ENCODE measurements around the gene SLIT3.

DNA sequence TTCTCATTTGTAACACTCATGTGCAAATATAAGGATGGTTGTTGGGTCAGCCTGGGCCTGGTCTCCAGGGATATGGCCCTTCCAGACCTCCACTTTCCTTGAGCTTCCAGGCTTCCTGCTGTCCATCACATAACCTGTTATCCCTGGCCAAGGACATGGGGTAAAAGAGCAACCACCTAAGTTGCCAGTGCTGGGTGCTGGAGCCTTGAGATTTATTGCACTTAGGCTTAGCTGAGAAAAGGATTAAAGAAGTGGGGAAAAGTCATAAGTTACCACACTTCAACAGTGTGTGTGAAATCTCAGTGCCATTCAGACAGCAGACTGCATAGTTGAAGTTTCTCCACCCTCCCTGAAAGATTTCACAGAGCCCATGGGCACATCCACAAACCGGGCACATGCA, 663.1 kb downstream of the SLIT3 start:
- TF ChIP-seq POLR2AphosphoS5 (IDR thresholded peaks at IDR 0.05) (no peak), POLR2A (IDR thresholded peaks at IDR 0.05; ENCODE audit: low read depth) (no peak), EP300 (IDR thresholded peaks at IDR 0.05) (no peak)
- TF ChIP-seq, protein P1, sequence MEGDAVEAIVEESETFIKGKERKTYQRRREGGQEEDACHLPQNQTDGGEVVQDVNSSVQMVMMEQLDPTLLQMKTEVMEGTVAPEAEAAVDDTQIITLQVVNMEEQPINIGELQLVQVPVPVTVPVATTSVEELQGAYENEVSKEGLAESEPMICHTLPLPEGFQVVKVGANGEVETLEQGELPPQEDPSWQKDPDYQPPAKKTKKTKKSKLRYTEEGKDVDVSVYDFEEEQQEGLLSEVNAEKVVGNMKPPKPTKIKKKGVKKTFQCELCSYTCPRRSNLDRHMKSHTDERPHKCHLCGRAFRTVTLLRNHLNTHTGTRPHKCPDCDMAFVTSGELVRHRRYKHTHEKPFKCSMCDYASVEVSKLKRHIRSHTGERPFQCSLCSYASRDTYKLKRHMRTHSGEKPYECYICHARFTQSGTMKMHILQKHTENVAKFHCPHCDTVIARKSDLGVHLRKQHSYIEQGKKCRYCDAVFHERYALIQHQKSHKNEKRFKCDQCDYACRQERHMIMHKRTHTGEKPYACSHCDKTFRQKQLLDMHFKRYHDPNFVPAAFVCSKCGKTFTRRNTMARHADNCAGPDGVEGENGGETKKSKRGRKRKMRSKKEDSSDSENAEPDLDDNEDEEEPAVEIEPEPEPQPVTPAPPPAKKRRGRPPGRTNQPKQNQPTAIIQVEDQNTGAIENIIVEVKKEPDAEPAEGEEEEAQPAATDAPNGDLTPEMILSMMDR (IDR thresholded peaks at IDR 0.05), result no peak

Data from esophagus muscularis mucosa (tissue), 4 donors.